GM21529 (cell line): ENCODE data around the gene AHCYL2.
"Not testable (repeated sequence)": the region's sequence is repeated elsewhere in the genome, so short reads cannot be mapped to it uniquely, and the experiment has no call there.

ENCODE experiments used
- ATAC-seq: cut with Tn5 transposase; IDR thresholded peaks from one replicate; pipeline ENCODE4 v1.9.1; 2021; ENCODE audit not compliant: unreplicated experiment

Gene AHCYL2

DNA sequence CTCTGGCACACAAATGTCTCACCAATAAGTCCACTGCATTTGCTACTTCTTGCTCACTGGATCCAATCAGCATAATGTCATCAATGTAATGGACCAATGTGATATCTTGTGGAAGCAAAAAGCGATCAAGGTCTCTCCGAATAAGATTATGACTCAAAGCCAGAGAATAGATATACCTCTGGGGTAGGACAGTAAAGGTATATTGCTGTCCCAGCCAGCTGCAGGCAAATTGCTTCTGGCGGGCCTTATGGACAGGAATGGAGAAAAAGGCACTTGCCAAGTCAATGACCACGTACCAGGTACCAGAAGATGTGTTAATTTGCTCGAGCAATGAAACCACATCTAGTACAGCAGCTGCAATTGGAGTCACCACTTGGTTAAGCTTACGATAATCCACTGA, 222.6 kb downstream of the AHCYL2 start:
- ATAC-seq, result not testable (repeated sequence)

DNA sequence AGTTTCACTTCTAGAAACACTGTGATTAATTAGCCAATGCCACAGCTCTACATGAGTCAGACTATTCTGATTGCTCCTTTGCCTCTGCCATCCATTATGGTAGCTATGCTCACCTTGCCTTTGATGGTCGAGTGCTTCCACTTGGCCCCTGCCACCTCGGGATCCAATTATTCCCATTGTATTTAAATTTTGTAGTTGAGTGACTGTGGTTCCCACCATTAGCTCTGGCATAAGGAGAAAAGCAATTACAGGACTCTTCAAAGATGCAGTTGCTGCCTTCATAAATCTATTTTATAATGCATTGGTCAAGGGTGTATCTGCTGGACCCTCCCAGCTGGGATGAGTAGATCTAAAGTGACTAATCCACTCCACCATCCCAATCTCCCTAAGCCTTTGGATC, 223.8 kb downstream of the AHCYL2 start:
- not testable (repeated sequence) for ATAC-seq

DNA sequence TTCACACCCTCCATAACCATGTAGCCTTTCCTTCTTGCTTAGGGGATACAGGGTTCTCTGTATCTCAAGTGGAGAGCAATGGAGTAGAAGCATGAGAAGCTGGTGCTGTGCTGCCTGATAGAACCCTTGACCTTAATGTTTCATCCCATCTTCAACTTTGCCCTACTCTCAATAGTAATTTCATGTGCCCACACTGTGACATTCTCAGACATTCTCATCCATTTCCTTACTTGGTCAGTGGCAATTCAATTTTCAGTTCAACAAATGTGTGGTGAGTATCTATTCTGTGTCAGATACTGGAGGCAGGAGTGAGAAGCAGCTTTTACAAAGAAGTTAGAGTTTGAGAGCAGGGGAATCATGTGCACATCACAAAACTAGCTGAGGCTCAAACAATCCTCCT, 225.5 kb downstream of the AHCYL2 start:
- ATAC-seq, result no peak

DNA sequence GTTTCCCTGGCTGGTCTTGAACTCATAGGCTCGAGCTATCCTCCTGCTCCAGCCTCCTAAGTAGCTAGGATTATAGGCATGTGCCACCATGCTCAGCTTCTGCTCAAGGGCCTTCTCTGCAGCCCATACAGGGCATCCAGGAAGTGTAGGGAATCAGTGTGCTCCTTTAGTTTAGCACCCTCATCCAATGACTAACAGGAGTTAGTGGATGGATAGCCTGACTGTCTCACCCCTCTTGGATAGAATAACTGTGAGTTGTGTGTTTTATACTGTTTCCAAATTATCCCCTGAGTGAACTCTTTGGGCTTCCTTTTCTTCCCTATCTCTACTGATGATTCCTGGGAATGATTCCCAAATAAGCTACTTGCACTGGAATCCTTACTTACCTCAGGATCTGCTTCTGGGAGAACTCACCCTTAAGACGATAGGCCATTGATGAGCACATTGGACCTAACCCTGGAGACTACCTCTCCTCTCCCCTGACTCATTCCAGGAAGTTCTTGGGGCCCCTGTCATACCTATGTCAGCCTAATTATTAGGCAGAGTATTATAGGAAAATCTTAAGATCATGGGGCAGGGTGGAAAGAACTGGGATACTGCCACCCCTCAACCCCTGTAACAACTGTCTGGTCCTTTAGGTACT, 227.9 kb downstream of the AHCYL2 start:
- ATAC-seq, result no peak

DNA sequence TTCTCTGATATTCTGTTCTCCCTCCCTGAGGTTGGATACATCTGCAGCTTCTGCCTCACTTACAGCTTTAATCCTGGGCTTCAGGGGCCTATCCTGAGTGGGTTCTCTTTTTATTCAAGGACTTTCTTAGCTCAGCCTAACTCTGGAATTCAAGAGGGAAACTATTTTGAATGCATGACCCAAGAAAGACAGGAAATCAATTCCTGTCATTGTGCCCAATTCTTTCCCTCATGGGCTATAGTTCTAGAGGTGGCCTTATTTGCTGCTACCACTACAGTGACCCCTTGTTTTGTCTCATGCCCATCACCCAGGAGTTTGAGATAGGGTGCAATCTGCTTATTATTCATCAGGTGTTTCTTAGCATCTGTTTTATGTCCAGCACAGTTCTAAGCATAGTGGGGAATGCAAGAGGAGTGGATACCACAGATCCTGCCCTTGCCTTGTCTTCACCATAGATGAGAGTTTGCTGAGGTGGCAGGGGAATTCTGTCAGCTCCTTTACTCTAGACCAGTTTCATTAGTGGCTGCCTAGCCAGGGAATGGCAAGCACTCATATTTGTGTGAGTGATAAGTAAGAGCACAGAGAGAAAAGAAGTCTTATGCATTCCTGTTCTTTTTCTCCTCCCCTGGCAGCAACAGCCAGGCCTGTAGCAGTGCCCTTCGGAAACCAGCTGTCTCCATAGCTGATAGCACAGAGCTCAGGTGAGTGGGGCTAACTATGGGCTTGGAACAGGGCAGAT, 228.8 kb downstream of the AHCYL2 start:
- ATAC-seq, result no peak

DNA sequence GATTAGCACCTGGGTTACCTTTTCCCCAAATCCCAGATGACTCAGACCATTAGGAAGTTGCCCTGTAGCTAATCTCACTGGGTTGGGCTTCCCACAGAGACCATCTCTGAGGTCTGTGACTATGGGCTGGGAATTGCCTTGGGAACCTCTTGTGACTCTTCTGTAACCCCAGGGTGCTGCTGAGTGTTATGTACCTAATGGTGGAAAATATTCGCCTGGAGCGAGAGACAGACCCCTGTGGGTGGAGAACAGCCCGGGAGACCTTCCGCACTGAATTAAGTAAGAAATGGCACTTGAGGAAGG, 229.4 kb downstream of the AHCYL2 start:
- no peak for ATAC-seq

DNA sequence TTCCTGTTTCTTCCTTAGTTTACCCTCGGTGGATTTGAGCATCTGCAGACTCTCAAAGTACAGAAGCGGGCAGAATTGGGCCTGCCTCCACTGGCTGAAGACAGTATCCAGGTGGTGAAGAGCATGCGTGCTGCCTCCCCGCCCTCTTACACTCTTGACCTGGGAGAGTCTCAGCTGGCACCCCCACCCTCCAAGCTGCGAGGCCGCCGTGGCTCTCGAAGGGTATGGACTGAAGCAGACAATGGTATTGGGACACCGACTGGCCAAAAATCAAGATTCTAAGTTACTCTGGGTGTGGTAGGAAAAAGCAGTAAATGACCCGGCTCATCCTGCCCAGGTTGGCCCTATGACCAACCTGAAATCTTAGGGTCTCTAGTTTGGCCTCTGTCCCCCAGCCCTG, 231.6 kb downstream of the AHCYL2 start:
- no peak for ATAC-seq

DNA sequence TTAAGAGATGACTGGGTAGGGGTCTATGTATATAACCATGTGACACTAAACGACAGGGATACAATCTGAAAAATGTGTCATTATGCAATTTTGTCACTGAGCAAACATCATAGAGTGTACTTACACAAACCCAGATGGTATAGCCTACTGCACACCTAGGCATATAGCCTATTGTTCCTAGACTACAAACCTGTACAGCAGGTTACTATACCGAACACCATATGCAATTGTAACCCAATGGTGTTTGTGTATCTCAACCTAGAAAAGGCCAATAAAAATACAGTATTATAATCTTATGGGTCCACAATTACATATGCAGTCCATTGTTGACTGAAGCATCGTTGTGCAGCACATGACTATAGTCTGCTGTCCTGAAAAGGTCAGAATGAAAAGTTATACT, 232.3 kb downstream of the AHCYL2 start:
- no peak for ATAC-seq

DNA sequence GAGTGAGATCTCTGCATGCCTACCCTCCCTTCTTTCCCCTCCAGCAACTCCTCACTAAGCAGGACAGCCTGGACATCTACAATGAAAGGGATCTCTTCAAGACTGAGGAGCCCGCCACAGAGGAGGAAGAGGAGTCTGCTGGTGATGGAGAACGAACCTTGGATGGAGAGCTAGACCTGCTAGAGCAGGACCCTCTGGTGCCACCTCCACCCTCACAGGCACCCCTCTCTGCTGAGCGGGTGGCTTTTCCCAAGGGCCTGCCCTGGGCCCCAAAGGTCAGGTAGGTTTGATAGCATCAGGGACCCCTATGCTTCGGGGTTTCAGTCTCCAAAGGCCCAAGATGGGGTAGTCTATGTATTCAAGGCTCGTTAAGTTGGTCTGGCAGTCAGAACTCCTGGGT, 233.3 kb downstream of the AHCYL2 start:
- no peak for ATAC-seq

DNA sequence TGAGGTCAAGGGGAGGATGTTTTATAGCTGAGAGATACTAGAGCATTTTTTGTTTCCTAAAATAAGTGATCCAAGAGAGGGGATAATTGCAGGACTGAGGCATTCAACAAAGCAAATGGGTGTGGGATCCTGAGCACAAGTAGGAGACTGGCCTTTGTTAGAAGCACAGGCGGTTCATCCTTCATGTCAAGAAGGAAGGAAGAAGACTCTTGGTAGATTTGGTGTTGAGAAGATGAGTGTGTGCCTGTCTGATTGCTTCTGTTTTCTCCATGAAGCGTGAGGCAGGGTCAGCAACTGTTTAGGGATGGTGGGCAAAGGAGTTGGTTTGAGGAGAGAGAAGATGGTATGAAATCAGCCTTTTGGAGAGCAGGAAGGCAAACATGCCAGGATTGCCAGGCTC, 237.0 kb downstream of the AHCYL2 start:
- no peak for ATAC-seq

DNA sequence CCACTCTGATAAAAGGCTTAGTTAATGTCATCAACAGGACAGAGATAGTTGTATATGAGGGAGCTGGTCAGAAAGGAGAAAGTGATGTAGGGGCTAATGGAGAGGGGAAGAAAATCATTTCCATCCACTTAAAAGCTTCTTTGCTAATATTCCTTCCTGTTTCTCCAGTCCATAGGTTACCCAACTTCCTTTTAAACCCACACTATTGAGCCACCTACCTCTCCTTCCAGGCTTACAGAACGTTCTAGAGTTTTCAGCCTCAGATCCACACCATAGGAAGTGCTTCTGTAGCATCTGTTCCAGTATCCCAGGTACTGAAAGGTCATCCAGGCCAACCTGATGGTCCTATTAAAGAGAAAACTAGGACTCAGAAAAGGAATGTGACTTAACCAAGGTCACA, 237.6 kb downstream of the AHCYL2 start:
- ATAC-seq, result no peak

DNA sequence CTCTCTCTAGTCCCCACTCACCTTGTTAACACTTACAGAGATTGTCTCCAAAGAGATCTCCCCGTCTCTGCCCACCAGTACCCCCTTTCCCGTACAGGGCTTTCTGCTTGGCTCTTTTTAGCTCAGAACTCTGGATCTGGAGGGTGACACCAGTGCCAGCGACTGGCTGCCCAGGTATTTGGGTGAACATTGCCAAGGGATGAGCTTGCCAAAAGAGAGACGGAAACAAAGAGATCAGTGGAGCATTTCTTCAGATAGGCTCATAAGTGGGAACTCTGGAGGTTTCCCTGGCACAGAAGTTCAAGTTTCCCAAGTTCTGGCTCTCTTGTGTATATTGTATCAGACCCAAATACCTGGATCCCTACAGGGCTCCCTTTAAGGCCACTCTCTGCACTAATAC, 239.4 kb downstream of the AHCYL2 start:
- ATAC-seq, result no peak

DNA sequence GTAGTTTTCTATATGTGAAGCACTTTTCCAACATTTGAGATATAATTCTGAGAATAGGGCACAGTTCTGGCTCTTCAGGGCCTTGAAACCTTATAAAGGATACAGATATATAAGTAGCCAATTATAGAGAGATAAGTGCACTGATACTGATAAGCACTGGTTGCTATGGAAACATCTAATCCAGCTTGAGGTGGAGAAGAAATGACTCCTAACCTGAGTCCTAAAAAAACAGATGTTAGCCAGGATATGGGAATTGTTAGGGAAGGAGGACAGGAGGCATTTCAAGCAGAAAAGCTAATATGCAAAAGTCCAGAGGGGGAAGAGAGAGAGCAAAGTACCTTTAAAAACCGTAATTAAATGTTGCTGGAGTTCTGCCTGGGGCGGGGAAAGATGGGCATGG, 240.2 kb downstream of the AHCYL2 start:
- ATAC-seq, result no peak

DNA sequence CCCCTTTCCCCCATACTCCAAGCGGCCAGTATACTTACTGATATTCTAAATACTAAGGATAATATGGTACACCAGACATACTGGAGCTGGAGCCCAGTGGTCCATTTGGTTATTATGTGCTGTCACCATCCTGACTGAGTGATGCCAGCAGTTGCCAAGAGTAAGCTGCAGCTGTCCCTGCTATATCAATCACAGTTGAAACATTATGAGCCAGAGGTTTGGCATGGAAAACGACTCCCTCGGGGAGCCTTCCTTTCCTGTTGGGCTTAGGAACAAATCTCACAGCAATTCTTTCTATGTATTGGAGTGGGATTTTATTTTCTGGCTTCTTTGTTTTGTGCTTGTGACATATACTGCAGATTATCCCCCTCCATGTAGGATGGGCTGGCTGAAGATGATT, 242.0 kb downstream of the AHCYL2 start:
- no peak for ATAC-seq

DNA sequence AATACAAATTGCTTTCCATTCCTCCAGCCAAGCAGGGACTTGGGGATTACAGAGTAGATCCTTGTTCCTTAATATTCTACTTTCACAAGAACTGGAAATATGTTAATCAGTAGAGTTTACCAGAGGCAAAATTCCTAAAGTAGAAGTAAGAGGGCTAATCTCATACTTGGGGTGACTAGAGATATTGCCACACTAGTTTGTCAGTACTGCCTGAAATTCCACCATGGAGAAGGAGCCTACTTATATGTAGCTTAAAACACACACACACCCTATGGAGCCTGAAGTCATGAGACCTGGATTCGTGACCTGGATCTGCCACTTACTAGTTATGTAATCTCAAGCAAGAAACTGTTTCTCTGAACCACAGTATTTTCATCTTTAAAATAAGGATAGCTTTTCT, 243.3 kb downstream of the AHCYL2 start:
- no peak for ATAC-seq

DNA sequence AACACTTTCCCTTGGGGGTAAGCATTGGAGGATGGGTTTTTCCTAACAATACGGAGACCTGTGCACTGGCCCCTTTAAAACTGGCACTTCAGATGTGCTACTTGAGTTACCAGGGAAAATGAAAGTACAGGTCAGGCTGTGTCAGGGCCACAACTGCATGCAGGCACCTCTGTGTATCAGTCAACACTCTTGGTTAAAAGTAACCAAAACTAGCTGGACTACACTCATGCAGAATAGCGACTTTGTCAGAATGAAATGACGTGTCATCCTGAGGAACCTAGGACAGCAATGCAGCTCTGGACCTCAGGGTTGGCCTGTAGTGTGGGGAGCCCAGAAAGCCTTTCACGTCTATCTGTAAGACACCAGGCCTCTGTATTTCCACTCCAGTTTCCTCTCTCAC, 243.7 kb downstream of the AHCYL2 start:
- no peak for ATAC-seq

DNA sequence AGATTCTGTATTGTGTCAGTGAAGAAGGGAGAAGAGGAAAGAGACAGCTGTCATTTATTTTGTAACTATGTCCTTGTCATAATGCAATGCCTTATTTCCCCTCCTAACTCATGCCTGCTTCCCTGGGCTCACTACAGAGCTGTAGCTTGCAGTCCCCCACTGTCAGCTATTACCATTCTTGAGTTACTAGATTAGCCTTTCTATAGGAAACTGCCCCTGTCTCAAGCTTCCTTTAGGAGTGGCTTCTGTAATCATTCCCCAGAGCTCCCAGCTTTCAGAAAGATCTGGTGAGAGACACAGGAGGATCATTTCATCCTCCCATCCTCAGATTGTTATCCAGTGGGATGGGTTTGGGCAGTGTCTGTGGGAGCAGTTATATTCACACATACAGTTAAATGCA, 245.1 kb downstream of the AHCYL2 start:
- ATAC-seq, result no peak

DNA sequence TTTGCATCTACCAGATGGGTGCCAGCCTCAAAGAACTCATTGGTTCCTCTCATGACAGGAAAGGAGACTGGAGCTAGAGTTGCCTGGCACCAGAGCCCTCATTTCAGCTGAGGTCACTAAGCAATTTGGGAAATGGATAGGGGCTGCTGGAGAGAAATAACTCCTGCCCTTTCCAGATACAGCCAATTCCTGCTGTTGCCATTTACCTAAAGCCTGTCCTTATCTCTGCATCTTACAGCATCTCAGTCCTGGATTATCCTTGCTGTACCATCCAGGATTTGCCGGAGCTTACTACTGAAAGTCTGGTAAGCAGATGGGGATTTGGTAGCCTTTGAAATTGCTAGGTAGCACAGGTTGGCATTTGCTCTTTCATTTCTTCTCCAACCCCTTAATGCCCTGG, 245.6 kb downstream of the AHCYL2 start:
- no peak for ATAC-seq

DNA sequence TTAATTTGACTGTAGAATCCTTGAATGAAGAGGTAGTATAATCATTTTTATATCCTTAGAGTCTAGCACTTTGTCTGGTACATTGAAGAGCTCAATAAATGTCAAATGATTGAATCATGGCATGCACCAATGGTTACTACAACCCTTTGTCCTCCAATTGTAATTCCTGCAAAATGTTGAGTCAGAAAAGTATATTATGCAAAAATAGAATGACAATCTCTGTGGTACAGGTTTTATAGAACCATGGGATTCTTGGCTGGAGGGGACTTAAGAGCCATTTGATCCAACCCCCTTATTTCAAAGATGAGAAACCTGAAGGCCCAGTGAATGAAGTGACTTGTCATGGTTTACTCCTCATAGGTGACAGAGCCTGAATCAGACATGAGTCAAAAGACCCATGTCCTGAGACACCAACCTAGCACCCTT, 246.6 kb downstream of the AHCYL2 start:
- ATAC-seq, result no peak

DNA sequence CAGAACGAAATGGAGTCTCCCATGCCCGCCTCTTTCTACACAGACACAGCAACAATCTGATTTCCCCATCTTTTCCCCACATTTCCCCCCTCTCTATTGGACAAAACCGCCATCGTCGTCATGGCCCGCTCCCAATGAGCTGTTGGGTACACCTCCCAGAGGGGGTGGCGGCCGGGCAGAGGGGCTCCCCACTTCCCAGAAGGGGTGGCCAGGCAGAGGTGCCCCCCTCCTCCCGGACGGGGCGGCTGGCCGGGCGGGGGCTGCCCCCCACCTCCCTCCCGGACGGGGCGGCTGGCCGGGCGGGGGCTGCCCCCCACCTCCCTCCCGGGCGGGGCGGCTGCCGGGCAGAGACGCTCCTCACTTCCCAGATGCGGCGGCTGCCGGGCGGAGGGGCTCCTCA, 251.1 kb downstream of the AHCYL2 start:
- not testable (repeated sequence) for ATAC-seq

DNA sequence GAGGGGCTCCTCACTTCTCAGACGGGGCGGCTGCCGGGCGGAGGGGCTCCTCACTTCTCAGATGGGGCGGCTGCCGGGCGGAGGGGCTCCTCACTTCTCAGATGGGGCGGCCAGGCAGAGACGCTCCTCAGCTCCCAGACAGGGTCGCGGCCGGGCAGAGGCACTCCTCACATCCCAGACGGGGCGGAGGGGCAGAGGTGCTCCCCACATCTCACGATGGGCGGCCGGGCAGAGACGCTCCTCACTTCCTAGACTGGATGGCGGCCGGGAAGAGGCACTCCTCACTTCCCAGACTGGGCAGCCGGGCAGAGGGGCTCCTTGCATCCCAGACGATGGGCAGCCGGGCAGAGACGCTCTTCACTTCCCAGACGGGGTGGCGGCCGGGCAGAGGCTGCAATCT, 251.6 kb downstream of the AHCYL2 start:
- not testable (repeated sequence) for ATAC-seq
